GM10266 (cell line): ENCODE measurements around the gene ACOT11.

Experiments used
- DNase-seq: peaks from one replicate; pipeline ENCODE4 v3.0.0; 2012; ENCODE audit errors: extremely low spot score
- CTCF ChIP-seq: IDR thresholded peaks from 2 replicates; pipeline ENCODE4 v1.5.1; 2012; ENCODE audit warnings: mild to moderate bottlenecking, low read depth; ENCODE audit not compliant: control insufficient read depth, insufficient read depth; ENCODE audit errors: missing control alignments

ACOT11 gene

GRCh38 chr1:54600947-54601721 lies 53.1 kb downstream of the ACOT11 start:
- no peak for TF ChIP-seq CTCF
- no peak for DNase-seq

GRCh38 chr1:54601730-54602129 lies 53.7 kb downstream of the ACOT11 start:
- DNase-seq, result no peak
- no peak for TF ChIP-seq CTCF

- DNase-seq, result no peak
- no peak for TF ChIP-seq CTCF
These were observed 54.5 kb downstream of the ACOT11 start for GRCh38 chr1:54602554-54602953.

- DNase-seq, result no peak
- no peak for TF ChIP-seq CTCF
These were observed 55.2 kb downstream of the ACOT11 start for GRCh38 chr1:54603241-54603640.

GRCh38 chr1:54604051-54604450 lies 56.0 kb downstream of the ACOT11 start:
- DNase-seq, result no peak
- no peak for TF ChIP-seq CTCF

GRCh38 chr1:54604572-54605370 lies 56.7 kb downstream of the ACOT11 start:
- DNase-seq, result no peak
- no peak for TF ChIP-seq CTCF

GRCh38 chr1:54606096-54606989 lies 58.3 kb downstream of the ACOT11 start:
- no peak for DNase-seq

More at GRCh38 chr1:54606096-54606989, 58.3 kb downstream of the ACOT11 start:
- no peak for TF ChIP-seq CTCF
